ENCODE results near the gene ATOSB.

DNA sequence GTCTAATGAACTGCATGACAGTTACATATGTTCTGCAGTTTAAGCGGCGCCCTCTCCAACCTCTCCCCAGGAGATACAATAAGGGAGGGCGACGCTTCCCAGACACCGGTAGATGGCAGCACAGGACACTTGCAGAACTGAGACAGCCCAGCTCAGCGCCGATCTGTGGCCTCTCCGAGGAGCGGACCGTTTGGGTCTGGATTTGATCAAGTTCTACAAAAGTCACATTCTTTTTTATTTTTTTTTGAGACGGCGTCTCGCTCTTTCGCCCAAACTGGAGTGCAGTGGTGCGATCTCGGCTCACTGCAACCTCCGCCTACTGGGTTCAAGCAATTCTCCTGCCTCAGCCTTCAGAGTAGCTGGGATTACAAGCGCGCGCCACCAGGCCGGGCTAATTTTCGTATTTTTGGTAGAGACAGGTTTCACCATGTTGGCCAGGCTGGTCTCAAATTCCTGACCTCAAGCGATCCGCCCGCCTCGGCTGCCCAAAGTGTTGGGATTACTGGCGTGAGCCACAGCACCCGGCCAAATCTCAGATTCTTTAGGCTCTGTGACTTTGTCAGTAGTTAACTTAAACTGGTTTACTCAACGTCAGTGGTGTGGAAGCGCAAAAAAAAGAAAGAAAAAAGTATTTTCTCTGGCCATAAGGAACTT lies 1.4 kb upstream of the ATOSB start:
- no peak for TF ChIP-seq ZFP3 (CRISPR knock-in tag; IDR thresholded peaks at IDR 0.05)
- no peak for TF ChIP-seq ISL1 (CRISPR knock-in tag; IDR thresholded peaks at IDR 0.05)
- no peak for TF ChIP-seq RARB (CRISPR knock-in tag; IDR thresholded peaks at IDR 0.05)
- no peak for TF ChIP-seq TSHZ2 (CRISPR knock-in tag; IDR thresholded peaks at IDR 0.05)
- TF ChIP-seq, protein P1, sequence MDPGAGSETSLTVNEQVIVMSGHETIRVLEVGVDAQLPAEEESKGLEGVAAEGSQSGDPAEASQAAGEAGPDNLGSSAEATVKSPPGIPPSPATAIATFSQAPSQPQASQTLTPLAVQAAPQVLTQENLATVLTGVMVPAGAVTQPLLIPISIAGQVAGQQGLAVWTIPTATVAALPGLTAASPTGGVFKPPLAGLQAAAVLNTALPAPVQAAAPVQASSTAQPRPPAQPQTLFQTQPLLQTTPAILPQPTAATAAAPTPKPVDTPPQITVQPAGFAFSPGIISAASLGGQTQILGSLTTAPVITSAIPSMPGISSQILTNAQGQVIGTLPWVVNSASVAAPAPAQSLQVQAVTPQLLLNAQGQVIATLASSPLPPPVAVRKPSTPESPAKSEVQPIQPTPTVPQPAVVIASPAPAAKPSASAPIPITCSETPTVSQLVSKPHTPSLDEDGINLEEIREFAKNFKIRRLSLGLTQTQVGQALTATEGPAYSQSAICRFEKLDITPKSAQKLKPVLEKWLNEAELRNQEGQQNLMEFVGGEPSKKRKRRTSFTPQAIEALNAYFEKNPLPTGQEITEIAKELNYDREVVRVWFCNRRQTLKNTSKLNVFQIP (CRISPR knock-in tag; IDR thresholded peaks at IDR 0.05; ENCODE audit: borderline replicate concordance, low read depth) = no peak
- no peak for TF ChIP-seq OSR1 (CRISPR knock-in tag; IDR thresholded peaks at IDR 0.05)
- TF ChIP-seq, protein P2, sequence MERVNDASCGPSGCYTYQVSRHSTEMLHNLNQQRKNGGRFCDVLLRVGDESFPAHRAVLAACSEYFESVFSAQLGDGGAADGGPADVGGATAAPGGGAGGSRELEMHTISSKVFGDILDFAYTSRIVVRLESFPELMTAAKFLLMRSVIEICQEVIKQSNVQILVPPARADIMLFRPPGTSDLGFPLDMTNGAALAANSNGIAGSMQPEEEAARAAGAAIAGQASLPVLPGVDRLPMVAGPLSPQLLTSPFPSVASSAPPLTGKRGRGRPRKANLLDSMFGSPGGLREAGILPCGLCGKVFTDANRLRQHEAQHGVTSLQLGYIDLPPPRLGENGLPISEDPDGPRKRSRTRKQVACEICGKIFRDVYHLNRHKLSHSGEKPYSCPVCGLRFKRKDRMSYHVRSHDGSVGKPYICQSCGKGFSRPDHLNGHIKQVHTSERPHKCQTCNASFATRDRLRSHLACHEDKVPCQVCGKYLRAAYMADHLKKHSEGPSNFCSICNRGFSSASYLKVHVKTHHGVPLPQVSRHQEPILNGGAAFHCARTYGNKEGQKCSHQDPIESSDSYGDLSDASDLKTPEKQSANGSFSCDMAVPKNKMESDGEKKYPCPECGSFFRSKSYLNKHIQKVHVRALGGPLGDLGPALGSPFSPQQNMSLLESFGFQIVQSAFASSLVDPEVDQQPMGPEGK (CRISPR knock-in tag; IDR thresholded peaks at IDR 0.05; ENCODE audit: borderline replicate concordance) = no peak
- TF ChIP-seq ZNF8 (CRISPR knock-in tag; IDR thresholded peaks at IDR 0.05) = no peak
- no peak for TF ChIP-seq TOX (CRISPR knock-in tag; IDR thresholded peaks at IDR 0.05; ENCODE audit: borderline replicate concordance)
- TF ChIP-seq ARNTL (CRISPR knock-in tag; IDR thresholded peaks at IDR 0.05; ENCODE audit: borderline replicate concordance, low read depth) = no peak
- no peak for TF ChIP-seq ESRRG (CRISPR knock-in tag; IDR thresholded peaks at IDR 0.05)

Measured in SK-N-SH treated with all-trans-retinoic acid at 6 μM for 48 hours (cell line).